Measurements from ENCODE around the gene FAM13A.
A peak's percentile ranks its signal among the peaks of the same experiment; 100 is the strongest.

The FAM13A gene

DNA sequence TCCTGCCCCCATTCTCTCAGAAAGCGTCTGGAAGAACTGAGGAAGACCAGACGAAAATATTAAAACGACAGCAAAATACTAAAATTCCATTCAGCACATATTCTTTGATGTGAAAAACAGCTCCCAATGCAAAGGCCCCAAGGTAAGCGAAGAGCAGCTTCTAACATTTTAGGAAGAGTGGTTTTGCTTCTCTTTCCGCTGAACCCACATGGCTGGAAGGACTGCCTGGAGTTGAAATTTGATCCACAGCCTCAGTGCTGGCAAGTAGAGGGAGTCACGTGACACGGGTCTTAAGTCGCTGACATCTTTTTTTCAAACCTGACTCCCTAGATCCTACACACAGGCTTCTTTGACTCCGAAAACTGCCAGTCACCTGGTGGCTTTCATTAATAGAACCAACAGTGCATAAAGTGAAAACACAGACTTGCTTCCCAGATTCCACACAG lies at the start of gene FAM13A:
Gene FAM13A, minus strand, starts transcription at position 233 of the 446 bp plus-strand sequence. Its CDS starts 221 bp downstream, at position 12.
- peak within 1 kb of the TSS; percentile 67 for H3K4me3 ChIP-seq (ENCODE audit: low read depth, low read length)
- TF ChIP-seq, protein P1, sequence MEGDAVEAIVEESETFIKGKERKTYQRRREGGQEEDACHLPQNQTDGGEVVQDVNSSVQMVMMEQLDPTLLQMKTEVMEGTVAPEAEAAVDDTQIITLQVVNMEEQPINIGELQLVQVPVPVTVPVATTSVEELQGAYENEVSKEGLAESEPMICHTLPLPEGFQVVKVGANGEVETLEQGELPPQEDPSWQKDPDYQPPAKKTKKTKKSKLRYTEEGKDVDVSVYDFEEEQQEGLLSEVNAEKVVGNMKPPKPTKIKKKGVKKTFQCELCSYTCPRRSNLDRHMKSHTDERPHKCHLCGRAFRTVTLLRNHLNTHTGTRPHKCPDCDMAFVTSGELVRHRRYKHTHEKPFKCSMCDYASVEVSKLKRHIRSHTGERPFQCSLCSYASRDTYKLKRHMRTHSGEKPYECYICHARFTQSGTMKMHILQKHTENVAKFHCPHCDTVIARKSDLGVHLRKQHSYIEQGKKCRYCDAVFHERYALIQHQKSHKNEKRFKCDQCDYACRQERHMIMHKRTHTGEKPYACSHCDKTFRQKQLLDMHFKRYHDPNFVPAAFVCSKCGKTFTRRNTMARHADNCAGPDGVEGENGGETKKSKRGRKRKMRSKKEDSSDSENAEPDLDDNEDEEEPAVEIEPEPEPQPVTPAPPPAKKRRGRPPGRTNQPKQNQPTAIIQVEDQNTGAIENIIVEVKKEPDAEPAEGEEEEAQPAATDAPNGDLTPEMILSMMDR (IDR thresholded peaks at IDR 0.05; ENCODE audit: low read depth, low read length) = no peak

GRCh38 chr4:89105726-89106125 lies 48.7 kb upstream of the FAM13A start:
- no peak overlapping the region for H3K4me3 ChIP-seq (ENCODE audit: low read depth, low read length)
- TF ChIP-seq, protein P1 (IDR thresholded peaks at IDR 0.05; ENCODE audit: low read depth, low read length) = no peak

DNA sequence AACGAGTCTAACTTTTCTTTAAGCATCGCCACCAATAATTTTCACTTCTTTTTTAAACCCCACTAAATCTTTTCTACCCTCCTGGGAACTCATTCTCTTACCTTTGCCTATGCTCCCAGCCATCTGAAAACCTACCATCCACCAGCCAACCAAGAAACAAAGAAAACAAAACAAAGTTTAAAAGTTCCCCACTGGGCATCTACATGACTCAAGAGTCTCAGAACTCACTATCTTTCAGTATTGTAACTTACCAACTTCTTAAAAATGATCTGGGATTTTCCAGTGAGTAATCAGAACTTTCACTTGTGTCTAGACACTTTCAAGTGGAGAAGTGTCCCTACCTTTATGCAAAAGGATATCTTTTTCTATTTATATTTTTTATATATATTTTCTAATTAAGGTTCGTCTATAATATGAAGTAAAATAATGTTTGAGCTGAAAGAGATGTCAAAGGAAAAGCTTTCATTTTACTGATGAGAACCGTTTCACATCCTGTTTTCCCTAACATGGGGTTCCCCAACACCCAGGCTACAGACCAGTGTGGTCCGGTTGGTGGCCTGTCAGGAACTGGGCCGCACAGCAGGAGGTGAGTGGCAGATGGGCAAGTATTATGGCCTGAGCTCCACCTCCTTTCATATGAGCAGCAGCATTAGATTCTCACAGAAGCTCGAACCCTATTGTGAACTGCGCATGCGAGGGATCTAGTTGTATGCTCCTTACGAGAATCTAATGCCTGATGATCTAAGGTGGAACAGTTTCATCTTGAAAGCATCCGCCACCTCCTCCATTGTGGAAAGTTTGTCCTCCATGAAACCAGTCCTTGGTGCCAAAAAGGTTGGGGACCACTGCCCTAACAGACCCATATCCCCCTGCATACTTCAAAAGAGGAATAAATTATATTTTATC lies 44.5 kb upstream of the FAM13A start:
- TF ChIP-seq, protein P1 (IDR thresholded peaks at IDR 0.05; ENCODE audit: low read depth, low read length) = no peak
- no peak overlapping the region for H3K4me3 ChIP-seq (ENCODE audit: low read depth, low read length)

DNA sequence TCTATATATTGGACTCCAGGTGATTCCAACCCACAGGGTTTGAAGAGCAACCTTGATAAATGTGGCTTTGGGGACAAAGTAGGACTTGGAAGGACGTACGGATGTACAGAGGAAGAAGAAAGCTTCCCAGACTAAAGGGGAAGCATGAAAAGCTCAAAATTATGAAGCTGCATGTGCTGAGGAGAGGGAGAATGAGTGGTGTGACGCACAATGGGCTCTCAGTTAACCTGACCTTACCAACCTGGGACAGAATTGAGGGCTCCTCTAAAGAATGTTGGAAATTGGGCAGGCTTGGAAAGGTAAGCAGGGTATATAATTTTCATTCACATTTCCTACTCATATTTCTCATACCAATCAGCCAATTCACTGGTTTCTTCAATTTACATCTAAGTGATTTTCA lies 43.9 kb upstream of the FAM13A start:
- no peak overlapping the region for H3K4me3 ChIP-seq (ENCODE audit: low read depth, low read length)
- TF ChIP-seq, protein P1 (IDR thresholded peaks at IDR 0.05; ENCODE audit: low read depth, low read length) = no peak

DNA sequence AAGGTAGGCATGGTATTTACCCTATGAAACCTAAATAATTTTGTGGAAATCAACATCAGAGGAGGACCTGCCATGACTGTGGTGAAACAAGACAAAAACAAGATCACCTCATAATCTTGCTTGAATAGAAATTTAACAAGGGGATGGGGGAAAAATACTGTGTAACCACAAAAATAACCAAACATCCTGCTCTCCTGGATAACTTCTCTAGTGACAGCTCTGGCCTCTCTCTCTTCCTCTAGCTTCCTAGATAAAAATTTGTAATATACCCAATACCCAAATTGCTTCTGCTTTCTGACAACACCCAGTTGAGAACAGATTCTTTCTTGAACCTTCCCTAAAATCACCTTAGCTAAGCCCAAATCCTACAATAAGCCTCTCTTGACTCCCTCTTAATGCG lies 42.5 kb upstream of the FAM13A start:
- no peak overlapping the region for H3K4me3 ChIP-seq (ENCODE audit: low read depth, low read length)
- TF ChIP-seq, protein P1 (IDR thresholded peaks at IDR 0.05; ENCODE audit: low read depth, low read length) = no peak

DNA sequence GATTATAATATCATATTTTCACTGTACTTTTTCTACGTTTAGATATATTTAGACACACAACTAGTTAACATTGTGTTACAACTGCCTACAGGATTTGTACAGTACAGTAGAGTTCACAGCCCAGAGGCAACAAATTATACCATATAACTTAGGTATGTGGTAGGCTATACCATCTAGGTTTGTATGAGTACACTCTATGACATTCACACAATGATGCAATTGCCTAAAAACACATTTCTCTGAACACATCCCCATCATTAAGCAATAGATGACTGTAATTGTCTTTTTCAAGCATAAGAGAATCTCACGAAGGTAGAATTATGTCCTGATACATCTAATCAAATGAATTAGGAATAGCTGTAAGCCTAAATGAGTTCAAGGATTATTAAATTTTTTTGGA lies 42.0 kb upstream of the FAM13A start:
- TF ChIP-seq, protein P1 (IDR thresholded peaks at IDR 0.05; ENCODE audit: low read depth, low read length) = no peak
- no peak overlapping the region for H3K4me3 ChIP-seq (ENCODE audit: low read depth, low read length)

DNA sequence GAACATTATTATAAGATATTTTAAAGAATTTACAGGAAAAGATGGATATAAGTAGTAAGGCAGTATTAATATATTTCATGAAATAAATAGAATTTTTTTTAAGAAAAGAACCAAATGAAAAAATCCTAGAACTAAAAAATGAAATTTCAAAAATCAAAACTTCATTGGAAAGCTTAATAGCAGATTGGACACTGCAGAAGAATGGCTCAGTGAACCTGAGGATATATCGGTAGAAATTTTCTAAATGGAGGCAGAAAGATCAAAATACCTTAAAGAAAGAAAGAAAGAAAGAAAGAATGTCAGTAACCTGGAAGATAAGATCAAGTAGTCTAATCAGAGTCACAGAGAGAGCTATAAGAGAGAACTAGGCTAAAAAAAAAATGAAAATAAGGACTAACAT lies 21.3 kb upstream of the FAM13A start:
- no peak overlapping the region for H3K4me3 ChIP-seq (ENCODE audit: low read depth, low read length)
- TF ChIP-seq, protein P1 (IDR thresholded peaks at IDR 0.05; ENCODE audit: low read depth, low read length) = no peak
